Chondrocyte (in vitro differentiated cells): ENCODE data around the gene MED28. TPM values are rescaled to one million over a fixed set of nuclear protein-coding genes. Genes with fewer than 3 reads are reported as not detected.

Experiments used
- DNase-seq: peaks from one replicate; pipeline ENCODE4 v3.0.0; 2021; ENCODE audit warnings: mixed read lengths, low spot score
- H3K27ac Mint-ChIP-seq: one replicate; pipeline ENCODE4 v1.8.0; 2021; ENCODE audit warnings: mild to moderate bottlenecking, moderate library complexity, mixed read lengths; ENCODE audit not compliant: unreplicated experiment
- H3K27me3 Mint-ChIP-seq: 2 replicates; pipeline ENCODE4 v1.8.0; 2021; ENCODE audit warnings: low read depth, mixed read lengths
- H3K36me3 Mint-ChIP-seq: 2 replicates; pipeline ENCODE4 v1.8.0; 2021; ENCODE audit warnings: low read depth, mixed read lengths
- H3K4me1 Mint-ChIP-seq: 2 replicates; pipeline ENCODE4 v1.8.0; 2021; ENCODE audit warnings: low read depth, mild to moderate bottlenecking, mixed read lengths
- H3K4me3 Mint-ChIP-seq: one replicate; pipeline ENCODE4 v1.8.0; 2021; ENCODE audit warnings: mild to moderate bottlenecking, moderate library complexity, mixed read lengths; ENCODE audit not compliant: unreplicated experiment
- H3K9me3 Mint-ChIP-seq: 2 replicates; pipeline ENCODE4 v1.8.0; 2021; ENCODE audit warnings: low read depth, mixed read lengths
- CTCF ChIP-seq: fragments of 200-600 bp; sonication (generic); IDR thresholded peaks from 2 replicates; pipeline ENCODE4 v1.5.0; 2021; ENCODE audit warnings: antibody characterized with exemption, mild to moderate bottlenecking, moderate library complexity
- total RNA-seq: library from RNA; stranded (reverse); gene quantifications from 3 replicates; pipeline ENCODE4 v1.2.1, GENCODE V29; 2021

MED28 gene
- total RNA-seq, 1 donor from 2014 or later, result 29.8 TPM

DNA sequence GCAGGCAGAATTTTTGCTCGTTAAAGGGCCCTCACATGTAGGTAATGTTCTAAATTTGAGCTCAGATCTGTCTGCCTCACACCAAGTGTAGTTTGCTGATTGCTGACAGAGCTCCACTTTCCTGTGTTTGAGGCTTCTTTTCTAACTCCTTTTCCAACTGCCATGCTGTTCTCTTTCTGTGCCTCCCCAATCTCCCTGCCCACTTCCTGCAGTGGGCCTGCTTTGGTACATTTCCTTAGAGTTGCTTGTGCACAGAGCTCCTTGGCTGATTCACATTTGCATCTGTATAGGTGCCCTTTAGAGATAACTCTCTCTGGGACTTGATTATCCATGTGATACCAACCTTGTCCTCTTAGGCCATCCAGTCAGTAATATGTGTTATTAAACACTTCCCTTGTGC lies 4.5 kb downstream of the MED28 start:
- no peak for TF ChIP-seq CTCF
- no peak for DNase-seq
- Mint-ChIP-seq H3K27ac (peak overlapping the region; percentile 86), H3K4me3 (no peak overlapping the region), H3K27me3 (no peaks in the 10 kb centered on the region), H3K9me3 (no peaks in the 10 kb centered on the region), H3K4me1 (peaks cover 41% of the 10 kb centered on the region), H3K36me3 (peaks cover 24% of the 10 kb centered on the region)

- no peak for DNase-seq
- peaks cover 30% of the 10 kb centered on the region for H3K36me3 Mint-ChIP-seq
- peak overlapping the region; percentile 86 for H3K27ac Mint-ChIP-seq
- H3K9me3 Mint-ChIP-seq, result no peaks in the 10 kb centered on the region
- no peaks in the 10 kb centered on the region for H3K27me3 Mint-ChIP-seq
- H3K4me1 Mint-ChIP-seq, result peaks cover 39% of the 10 kb centered on the region
- H3K4me3 Mint-ChIP-seq, result no peak overlapping the region
- no peak for TF ChIP-seq CTCF
Observed at GRCh38 chr4:17619416-17620105, 5.1 kb downstream of the MED28 start.

- H3K36me3 Mint-ChIP-seq, result peaks cover 49% of the 10 kb centered on the region
- H3K27me3 Mint-ChIP-seq, result no peaks in the 10 kb centered on the region
- no peak for DNase-seq
- peaks cover 18% of the 10 kb centered on the region for H3K4me1 Mint-ChIP-seq
- H3K4me3 Mint-ChIP-seq, result no peak overlapping the region
- TF ChIP-seq CTCF, result no peak
- H3K9me3 Mint-ChIP-seq, result no peaks in the 10 kb centered on the region
- no peak overlapping the region for H3K27ac Mint-ChIP-seq
Observed at GRCh38 chr4:17623451-17624001, 9.1 kb downstream of the MED28 start.

GRCh38 chr4:17624821-17625220 lies 10.4 kb downstream of the MED28 start:
- Mint-ChIP-seq H3K27me3 (no peaks in the 10 kb centered on the region), H3K27ac (no peak overlapping the region), H3K9me3 (no peaks in the 10 kb centered on the region), H3K4me3 (no peak overlapping the region), H3K36me3 (peaks cover 57% of the 10 kb centered on the region), H3K4me1 (peaks cover 5% of the 10 kb centered on the region)
- no peak for TF ChIP-seq CTCF
- DNase-seq, result no peak

- peaks cover 37% of the 10 kb centered on the region for H3K36me3 Mint-ChIP-seq
- TF ChIP-seq CTCF, result no peak
- H3K9me3 Mint-ChIP-seq, result no peaks in the 10 kb centered on the region
- H3K4me3 Mint-ChIP-seq, result no peak overlapping the region
- no peaks in the 10 kb centered on the region for H3K27me3 Mint-ChIP-seq
- no peak for DNase-seq
- no peaks in the 10 kb centered on the region for H3K4me1 Mint-ChIP-seq
- no peak overlapping the region for H3K27ac Mint-ChIP-seq
Observed at GRCh38 chr4:17630228-17630627, 15.8 kb downstream of the MED28 start.
